GM23338 (cell line): ENCODE results near the gene OAS3. TPM values are rescaled to one million over a fixed set of nuclear protein-coding genes. Genes with fewer than 3 reads are reported as not detected.

ENCODE experiments used
- ATAC-seq: fragments of 200-7000 bp; cut with Tn5 transposase; 3 replicates; pipeline ENCODE4 v1.9.1; 2020
- DNase-seq: peaks from one replicate; pipeline ENCODE4 v3.0.0-alpha.2; 2015; ENCODE audit warnings: low spot score
- H2AFZ ChIP-seq: fragments of 200-600 bp; sonication (generic); 2 replicates; pipeline ENCODE4 v1.8.0; 2016; ENCODE audit warnings: antibody characterized with exemption, mild to moderate bottlenecking, moderate library complexity
- H3F3A ChIP-seq: fragments of 200-600 bp; sonication (generic); replicated peaks from 2 replicates; pipeline ENCODE4 v1.8.0; 2017; ENCODE audit warnings: antibody characterized with exemption, mixed run types, low read depth
- H3K27ac ChIP-seq: fragments of 200-600 bp; sonication (generic); 2 replicates; pipeline ENCODE4 v1.6.1; 2016; ENCODE audit warnings: low read depth
- H3K27me3 ChIP-seq: fragments of 200-600 bp; sonication (generic); 2 replicates; pipeline ENCODE4 v1.8.0; 2016; ENCODE audit warnings: mild to moderate bottlenecking, mixed run types, moderate library complexity; ENCODE audit not compliant: insufficient read depth
- H3K36me3 ChIP-seq: fragments of 200-600 bp; sonication (generic); 2 replicates; pipeline ENCODE4 v1.8.0; 2016; ENCODE audit warnings: mild to moderate bottlenecking; ENCODE audit not compliant: insufficient read depth
- H3K4me1 ChIP-seq: fragments of 200-600 bp; sonication (generic); 2 replicates; pipeline ENCODE4 v1.8.0; 2016; ENCODE audit warnings: mild to moderate bottlenecking, moderate library complexity; ENCODE audit not compliant: insufficient read depth
- H3K4me2 ChIP-seq: fragments of 200-600 bp; sonication (generic); 2 replicates; pipeline ENCODE4 v1.7.1; 2017; ENCODE audit warnings: mixed run types
- H3K4me3 ChIP-seq: fragments of 200-600 bp; sonication (generic); 2 replicates; pipeline ENCODE4 v1.6.1; 2016; ENCODE audit warnings: mixed run types
- H3K79me2 ChIP-seq: fragments of 200-600 bp; sonication (generic); replicated peaks from 2 replicates; pipeline ENCODE4 v1.8.0; 2017; ENCODE audit warnings: mild to moderate bottlenecking; ENCODE audit not compliant: insufficient read depth
- H3K9me2 ChIP-seq: fragments of 200-600 bp; sonication (generic); 2 replicates; pipeline ENCODE4 v1.8.0; 2017; ENCODE audit not compliant: insufficient read depth
- H4K20me1 ChIP-seq: fragments of 200-600 bp; sonication (generic); replicated peaks from 2 replicates; pipeline ENCODE4 v1.8.0; 2017; ENCODE audit warnings: mild to moderate bottlenecking; ENCODE audit not compliant: insufficient read depth
- H3K27ac Mint-ChIP-seq: 2 replicates; pipeline ENCODE4 v1.8.0; 2020; ENCODE audit warnings: inconsistent platforms, mild to moderate bottlenecking, moderate library complexity, mixed read lengths
- H3K27me3 Mint-ChIP-seq: 3 replicates; pipeline ENCODE4 v1.8.0; 2022; ENCODE audit warnings: low read depth, mild to moderate bottlenecking, moderate library complexity, mixed read lengths, inconsistent platforms; ENCODE audit not compliant: insufficient read depth, poor library complexity
- H3K36me3 Mint-ChIP-seq: 3 replicates; pipeline ENCODE4 v1.8.0; 2021; ENCODE audit warnings: low read depth, mild to moderate bottlenecking, inconsistent platforms, moderate library complexity, mixed read lengths
- H3K4me1 Mint-ChIP-seq: 3 replicates; pipeline ENCODE4 v1.8.0; 2020; ENCODE audit warnings: mild to moderate bottlenecking, inconsistent platforms, mixed read lengths
- H3K4me3 Mint-ChIP-seq: 3 replicates; pipeline ENCODE4 v1.8.0; 2021; ENCODE audit warnings: moderate library complexity, mild to moderate bottlenecking, inconsistent platforms, mixed read lengths
- H3K9me3 Mint-ChIP-seq: 3 replicates; pipeline ENCODE4 v1.8.0; 2020; ENCODE audit warnings: moderate library complexity, mild to moderate bottlenecking, inconsistent platforms, mixed read lengths
- CREB1 ChIP-seq: fragments of 250-450 bp; sonication (Bioruptor Pico); IDR thresholded peaks from 2 replicates; pipeline ENCODE4 v1.5.0; 2020; ENCODE audit warnings: low read depth, mild to moderate bottlenecking, moderate library complexity
- CTCF ChIP-seq, 2 experiments: fragments of 200-600 bp in 1 of 2; sonication (generic) in 1 of 2; conservative IDR thresholded peaks; 2 replicates each; pipeline versions ENCODE4 v1.5.1 to v1.6.1; 2016 to 2017; ENCODE audit warnings: antibody characterized with exemption in 2 of 2, low read depth in 2 of 2, mild to moderate bottlenecking in 2 of 2, moderate library complexity in 1 of 2
- EZH2 ChIP-seq: fragments of 200-600 bp; sonication (generic); IDR thresholded peaks from one replicate; pipeline ENCODE4 v1.8.0; 2017; ENCODE audit warnings: antibody characterized with exemption, mild to moderate bottlenecking, low read depth; ENCODE audit not compliant: unreplicated experiment
- EZH2phosphoT487 ChIP-seq: fragments of 200-600 bp; sonication (generic); IDR thresholded peaks from one replicate; pipeline ENCODE4 v1.8.1; 2018; ENCODE audit warnings: antibody characterized with exemption; ENCODE audit not compliant: unreplicated experiment
- JUNB ChIP-seq: IDR thresholded peaks from one replicate; pipeline ENCODE4 v1.6.1; 2016; ENCODE audit warnings: antibody characterized with exemption; ENCODE audit not compliant: unreplicated experiment
- NANOG ChIP-seq: IDR thresholded peaks from 2 replicates; pipeline ENCODE4 v1.6.1; 2016; ENCODE audit warnings: antibody characterized with exemption, borderline replicate concordance
- POLR2AphosphoS5 ChIP-seq: IDR thresholded peaks from 2 replicates; pipeline ENCODE4 v1.6.1; 2016; ENCODE audit warnings: antibody characterized with exemption, low read depth
- STAT1 ChIP-seq: IDR thresholded peaks from one replicate; pipeline ENCODE4 v1.6.1; 2016; ENCODE audit warnings: antibody characterized with exemption; ENCODE audit not compliant: unreplicated experiment
- ZNF114 ChIP-seq: fragments of 250-450 bp; sonication (Bioruptor Pico); IDR thresholded peaks from 2 replicates; pipeline ENCODE4 v1.5.0; 2020; ENCODE audit warnings: mild to moderate bottlenecking, moderate library complexity
- ZNF331 ChIP-seq: fragments of 250-450 bp; sonication (Bioruptor Pico); IDR thresholded peaks from 2 replicates; pipeline ENCODE4 v1.5.0; 2020; ENCODE audit warnings: low read depth, mild to moderate bottlenecking, moderate library complexity
- ZNF462 ChIP-seq: fragments of 250-450 bp; sonication (Bioruptor Pico); IDR thresholded peaks from 2 replicates; pipeline ENCODE4 v1.5.0; 2020; ENCODE audit warnings: mild to moderate bottlenecking, moderate library complexity
- polyA plus RNA-seq: library from polyadenylated mRNA; unstranded; fragments of >200 nt; fragmentation: Nextera tagmentation; extraction: Ambion mirVana; gene quantifications from 2 replicates; pipeline ENCODE4 v1.2.1, GENCODE V29; 2016
- total RNA-seq: library from RNA; depleted of rRNA; stranded (reverse); fragments of >200 nt; shearing (Covaris generic); gene quantifications from 2 replicates; pipeline ENCODE4 v1.2.3, GENCODE V29; 2014
- TF ChIP-seq, protein P1 (sequence below): IDR thresholded peaks from one replicate; pipeline ENCODE4 v1.6.1; 2018; ENCODE audit warnings: antibody characterized with exemption; ENCODE audit not compliant: unreplicated experiment
- TF ChIP-seq, protein P2 (sequence below): IDR thresholded peaks from 2 replicates; pipeline ENCODE4 v1.6.1; 2016; ENCODE audit warnings: antibody characterized with exemption

Gene OAS3
- total and polyA plus RNA-seq, 2 experiments from 2014 or later: 0.27 to 1.4 TPM

- no peak overlapping the region for H3K4me3 ChIP-seq
- H3K4me2 ChIP-seq: no peak overlapping the region
- Mint-ChIP-seq H3K4me3 (no peak overlapping the region), H3K4me1 (no peaks in the 10 kb centered on the region), H3K27ac (no peak overlapping the region), H3K36me3 (peaks cover 16% of the 10 kb centered on the region), H3K9me3 (peaks cover 44% of the 10 kb centered on the region), H3K27me3 (peaks cover 7% of the 10 kb centered on the region)
- no peak for DNase-seq
- H3K79me2 ChIP-seq: no peaks in the 10 kb centered on the region
- no peaks in the 10 kb centered on the region for H3K9me2 ChIP-seq
- no peaks in the 10 kb centered on the region for H3K27me3 ChIP-seq
- no peak overlapping the region for H2AFZ ChIP-seq
- TF ChIP-seq, protein P1, sequence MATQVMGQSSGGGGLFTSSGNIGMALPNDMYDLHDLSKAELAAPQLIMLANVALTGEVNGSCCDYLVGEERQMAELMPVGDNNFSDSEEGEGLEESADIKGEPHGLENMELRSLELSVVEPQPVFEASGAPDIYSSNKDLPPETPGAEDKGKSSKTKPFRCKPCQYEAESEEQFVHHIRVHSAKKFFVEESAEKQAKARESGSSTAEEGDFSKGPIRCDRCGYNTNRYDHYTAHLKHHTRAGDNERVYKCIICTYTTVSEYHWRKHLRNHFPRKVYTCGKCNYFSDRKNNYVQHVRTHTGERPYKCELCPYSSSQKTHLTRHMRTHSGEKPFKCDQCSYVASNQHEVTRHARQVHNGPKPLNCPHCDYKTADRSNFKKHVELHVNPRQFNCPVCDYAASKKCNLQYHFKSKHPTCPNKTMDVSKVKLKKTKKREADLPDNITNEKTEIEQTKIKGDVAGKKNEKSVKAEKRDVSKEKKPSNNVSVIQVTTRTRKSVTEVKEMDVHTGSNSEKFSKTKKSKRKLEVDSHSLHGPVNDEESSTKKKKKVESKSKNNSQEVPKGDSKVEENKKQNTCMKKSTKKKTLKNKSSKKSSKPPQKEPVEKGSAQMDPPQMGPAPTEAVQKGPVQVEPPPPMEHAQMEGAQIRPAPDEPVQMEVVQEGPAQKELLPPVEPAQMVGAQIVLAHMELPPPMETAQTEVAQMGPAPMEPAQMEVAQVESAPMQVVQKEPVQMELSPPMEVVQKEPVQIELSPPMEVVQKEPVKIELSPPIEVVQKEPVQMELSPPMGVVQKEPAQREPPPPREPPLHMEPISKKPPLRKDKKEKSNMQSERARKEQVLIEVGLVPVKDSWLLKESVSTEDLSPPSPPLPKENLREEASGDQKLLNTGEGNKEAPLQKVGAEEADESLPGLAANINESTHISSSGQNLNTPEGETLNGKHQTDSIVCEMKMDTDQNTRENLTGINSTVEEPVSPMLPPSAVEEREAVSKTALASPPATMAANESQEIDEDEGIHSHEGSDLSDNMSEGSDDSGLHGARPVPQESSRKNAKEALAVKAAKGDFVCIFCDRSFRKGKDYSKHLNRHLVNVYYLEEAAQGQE: no peak
- TF ChIP-seq, protein P2, sequence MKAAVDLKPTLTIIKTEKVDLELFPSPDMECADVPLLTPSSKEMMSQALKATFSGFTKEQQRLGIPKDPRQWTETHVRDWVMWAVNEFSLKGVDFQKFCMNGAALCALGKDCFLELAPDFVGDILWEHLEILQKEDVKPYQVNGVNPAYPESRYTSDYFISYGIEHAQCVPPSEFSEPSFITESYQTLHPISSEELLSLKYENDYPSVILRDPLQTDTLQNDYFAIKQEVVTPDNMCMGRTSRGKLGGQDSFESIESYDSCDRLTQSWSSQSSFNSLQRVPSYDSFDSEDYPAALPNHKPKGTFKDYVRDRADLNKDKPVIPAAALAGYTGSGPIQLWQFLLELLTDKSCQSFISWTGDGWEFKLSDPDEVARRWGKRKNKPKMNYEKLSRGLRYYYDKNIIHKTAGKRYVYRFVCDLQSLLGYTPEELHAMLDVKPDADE: no peak
- TF ChIP-seq CREB1 (CRISPR knock-in tag): no peak
- TF ChIP-seq ZNF462 (CRISPR knock-in tag): no peak
- TF ChIP-seq STAT1: no peak
- TF ChIP-seq ZNF114 (CRISPR knock-in tag): no peak
- TF ChIP-seq CTCF (conservative IDR thresholded peaks at IDR 0.05; ENCODE audit: low read depth in 2 of 2): no peak
- no peak for TF ChIP-seq EZH2phosphoT487
- no peak for TF ChIP-seq POLR2AphosphoS5
- TF ChIP-seq EZH2: no peak
- TF ChIP-seq ZNF331 (CRISPR knock-in tag): no peak
- TF ChIP-seq NANOG: no peak
- no peak for TF ChIP-seq JUNB
- no peaks in the 10 kb centered on the region for H3F3A ChIP-seq
- H3K36me3 ChIP-seq: peaks cover 6% of the 10 kb centered on the region; the same call in 1 of the 2 replicates
- H4K20me1 ChIP-seq: no peaks in the 10 kb centered on the region
- no peaks in the 10 kb centered on the region for H3K4me1 ChIP-seq
- ATAC-seq: no peak
- no peak overlapping the region for H3K27ac ChIP-seq
These were observed 24.3 kb downstream of the OAS3 start for GRCh38 chr12:112962561-112962960.
